Common myeloid progenitor, CD34-positive (primary cell): Measurements from ENCODE around the gene KIRREL3.

Source experiments
- CTCF ChIA-PET: fragments of 350-600 bp; sonication (Branson Sonifier 250); formaldehyde crosslinking; loops from one replicate; lab custom pipeline; 2021; ENCODE audit warnings: antibody characterized with exemption; lab: Charles Lee
- POLR2A ChIA-PET: fragments of 350-600 bp; sonication (Branson Sonifier 250); formaldehyde crosslinking; loops from one replicate; lab custom pipeline; 2021; ENCODE audit warnings: antibody characterized with exemption; lab: Charles Lee
- DNase-seq, 3 donors: peaks; one replicate each; pipeline versions ENCODE4 v3.0.0 to v3.0.0-alpha.2; 2013
- H3K27ac ChIP-seq, 2 experiments: 1 replicate in 1 of 2; 2 replicates in 1 of 2; pipeline ENCODE4 v1.7.0; 2013; ENCODE audit warnings: inconsistent platforms in 2 of 2, low read length in 2 of 2, mild to moderate bottlenecking in 2 of 2, low read depth in 1 of 2, moderate library complexity in 1 of 2; ENCODE audit not compliant: severe bottlenecking in 2 of 2, insufficient read depth in 1 of 2, poor library complexity in 1 of 2
- H3K27me3 ChIP-seq, 5 experiments: replicated peaks in 2 of 5; 1 replicate in 3 of 5; 2 replicates in 2 of 5; pipeline versions ENCODE4 v1.6.1 to v1.7.0; 2013; ENCODE audit warnings: low read length in 4 of 5, mild to moderate bottlenecking in 2 of 5, moderate library complexity in 2 of 5, inconsistent platforms in 1 of 5; ENCODE audit not compliant: insufficient read depth in 5 of 5, control insufficient read depth in 4 of 5
- H3K36me3 ChIP-seq, 4 experiments: 1 replicate in 2 of 4; 2 replicates in 2 of 4; pipeline versions ENCODE4 v1.6.1 to v1.7.0; 2013; ENCODE audit warnings: low read length in 3 of 4, control low read depth in 1 of 4, mild to moderate bottlenecking in 1 of 4; ENCODE audit not compliant: control insufficient read depth in 4 of 4, insufficient read depth in 4 of 4
- H3K4me1 ChIP-seq, 4 experiments: 1 replicate in 3 of 4; 2 replicates in 1 of 4; pipeline versions ENCODE4 v1.6.1 to v1.7.1; 2013; ENCODE audit warnings: low read length in 3 of 4, mild to moderate bottlenecking in 3 of 4, control low read depth in 1 of 4, inconsistent platforms in 1 of 4, moderate library complexity in 1 of 4; ENCODE audit not compliant: control insufficient read depth in 4 of 4, insufficient read depth in 4 of 4; ENCODE audit errors: control extremely low read depth in 1 of 4
- H3K4me3 ChIP-seq, 7 experiments: 1 replicate in 4 of 7; 2 replicates in 3 of 7; pipeline versions ENCODE4 v1.5.1 to v1.7.0; 2013; ENCODE audit warnings: mild to moderate bottlenecking in 7 of 7, low read length in 6 of 7, moderate library complexity in 6 of 7, inconsistent platforms in 2 of 7, low read depth in 2 of 7, control low read depth in 1 of 7; ENCODE audit not compliant: insufficient read depth in 4 of 7, control insufficient read depth in 1 of 7; ENCODE audit errors: extremely low read depth in 1 of 7
- H3K9me3 ChIP-seq, 5 experiments: 1 replicate in 4 of 5; 2 replicates in 1 of 5; pipeline versions ENCODE4 v1.6.1 to v1.7.1; 2013; ENCODE audit warnings: low read length in 4 of 5, mild to moderate bottlenecking in 2 of 5, inconsistent platforms in 1 of 5, low read depth in 1 of 5, moderate library complexity in 1 of 5; ENCODE audit not compliant: control insufficient read depth in 4 of 5, insufficient read depth in 2 of 5; ENCODE audit errors: control extremely low read depth in 1 of 5
- whole genome bisulfite sequencing: methylation state at CpG from one replicate; pipeline ENCODE4 v1.1.5; 2013; ENCODE audit not compliant: insufficient coverage; 5-methylcytosine and 5-hydroxymethylcytosine counted together

The KIRREL3 gene

GRCh38 chr11:126522152-126522551 is 478.4 kb downstream of the KIRREL3 start:
- POLR2A ChIA-PET, result no interaction called here
- H3K27me3 ChIP-seq, result peaks cover 0 to 11% (median 3%) of the 10 kb centered on the region in 5 experiments
- CTCF ChIA-PET, result interaction anchor here (0.6 kb wide), 1 partner anchor 129 kb away, joined by 3 read pairs; no protein-coding TSS in a partner anchor
- H3K4me3 ChIP-seq, result no peak overlapping the region
- no peak for DNase-seq
- no peak overlapping the region for H3K27ac ChIP-seq
- WGBS, result 96% methylated on average over 4 of the region's 4 CpGs
- no peaks in the 10 kb centered on the region for H3K9me3 ChIP-seq
- H3K36me3 ChIP-seq, result no peaks in the 10 kb centered on the region
- no peaks in the 10 kb centered on the region for H3K4me1 ChIP-seq

- no peaks in the 10 kb centered on the region for H3K9me3 ChIP-seq
- no peak overlapping the region for H3K4me3 ChIP-seq
- WGBS, result 100% methylated on average over 9 of the region's 11 CpGs
- ChIA-PET POLR2A (no interaction called here), CTCF (no interaction called here)
- no peaks in the 10 kb centered on the region for H3K36me3 ChIP-seq
- DNase-seq, result no peak
- H3K27me3 ChIP-seq, result peaks cover 0 to 9% (median 0%) of the 10 kb centered on the region in 5 experiments
- H3K4me1 ChIP-seq, result no peaks in the 10 kb centered on the region
- H3K27ac ChIP-seq, result no peak overlapping the region
These were observed 479.4 kb downstream of the KIRREL3 start for GRCh38 chr11:126521196-126521595.

DNA sequence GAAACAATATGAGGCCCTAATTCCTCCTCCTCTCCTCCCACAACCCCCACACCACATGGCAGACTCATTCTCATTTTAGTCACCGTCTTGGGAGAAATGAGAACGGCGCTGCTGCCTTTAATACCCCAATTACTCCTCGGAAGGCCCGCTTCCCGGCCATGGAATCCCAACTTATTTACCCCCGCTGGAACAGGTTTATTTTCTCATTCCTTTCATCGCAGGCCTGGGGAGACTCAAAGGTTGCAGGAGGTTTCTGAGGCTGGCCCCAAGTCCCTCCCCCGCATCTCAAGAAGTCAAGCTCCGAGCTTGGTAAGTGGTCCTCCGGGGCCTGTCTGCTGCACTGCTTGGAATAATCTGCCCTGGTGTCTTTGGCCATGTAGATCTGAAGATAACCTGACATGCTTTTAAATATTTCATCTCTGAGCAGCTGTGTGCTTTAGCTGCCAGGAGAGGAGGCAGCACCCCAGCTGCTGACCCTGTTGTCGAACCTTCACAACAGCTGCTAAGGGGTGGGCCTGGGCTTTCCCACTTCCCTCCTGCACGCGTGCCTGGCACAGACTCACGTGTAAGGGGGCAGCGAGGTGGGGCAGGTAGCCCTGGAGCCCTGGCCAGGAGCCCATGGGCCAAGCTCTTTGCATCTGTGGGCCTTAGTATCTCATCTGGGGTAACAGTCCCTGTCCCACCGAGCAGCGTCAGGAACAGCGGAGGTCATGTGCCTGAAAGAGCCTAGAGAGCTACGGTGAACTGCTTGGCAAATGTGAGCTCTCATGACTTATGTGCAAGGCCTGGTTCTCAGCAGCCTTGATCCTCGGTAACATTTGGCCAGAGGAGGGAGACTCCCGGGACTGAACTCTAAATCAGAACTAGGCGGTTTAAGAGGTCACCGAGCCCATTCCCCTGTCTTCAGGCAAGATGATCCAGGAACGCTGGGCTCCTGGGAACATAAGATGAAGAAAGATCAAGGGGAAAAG is 480.5 kb downstream of the KIRREL3 start:
- Histone ChIP-seq H3K9me3 (no peaks in the 10 kb centered on the region), H3K27me3 (peaks cover 0 to 9% (median 0%) of the 10 kb centered on the region in 5 experiments), H3K4me1 (peaks cover 0 to 2% (median 0%) of the 10 kb centered on the region in 4 experiments), H3K27ac (no peak overlapping the region), H3K4me3 (no peak overlapping the region), H3K36me3 (no peaks in the 10 kb centered on the region)
- no peak for DNase-seq
- 94% methylated on average over 25 of the region's 25 CpGs for WGBS
- CTCF ChIA-PET, result no interaction called here
- POLR2A ChIA-PET, result no interaction called here

GRCh38 chr11:126518972-126519690 is 481.4 kb downstream of the KIRREL3 start:
- no peak overlapping the region for H3K27ac ChIP-seq
- ChIA-PET POLR2A (interaction anchor here (0.6 kb wide), 1 partner anchor 165 kb away, joined by 4 read pairs; no protein-coding TSS in a partner anchor), CTCF (no interaction called here)
- no peaks in the 10 kb centered on the region for H3K36me3 ChIP-seq
- H3K9me3 ChIP-seq, result no peaks in the 10 kb centered on the region
- 97% methylated on average over 7 of the region's 11 CpGs for WGBS
- DNase-seq, result no peak
- peaks cover 0 to 6% (median 0%) of the 10 kb centered on the region in 5 experiments for H3K27me3 ChIP-seq
- H3K4me1 ChIP-seq, result peaks cover 0 to 2% (median 0%) of the 10 kb centered on the region in 4 experiments
- H3K4me3 ChIP-seq, result no peak overlapping the region

- no peak overlapping the region for H3K4me3 ChIP-seq
- peaks cover 0 to 3% (median under 1%) of the 10 kb centered on the region in 5 experiments for H3K27me3 ChIP-seq
- no peaks in the 10 kb centered on the region for H3K9me3 ChIP-seq
- WGBS, result 91% methylated on average over 18 of the region's 20 CpGs
- no peaks in the 10 kb centered on the region for H3K36me3 ChIP-seq
- no peak for DNase-seq
- H3K27ac ChIP-seq, result no peak overlapping the region
- peaks cover 0 to 2% (median 0%) of the 10 kb centered on the region in 4 experiments for H3K4me1 ChIP-seq
- ChIA-PET CTCF (no interaction called here), POLR2A (interaction anchor here (0.6 kb wide), 1 partner anchor 165 kb away, joined by 4 read pairs; no protein-coding TSS in a partner anchor)
These were observed 482.2 kb downstream of the KIRREL3 start for GRCh38 chr11:126518071-126518971.

DNA sequence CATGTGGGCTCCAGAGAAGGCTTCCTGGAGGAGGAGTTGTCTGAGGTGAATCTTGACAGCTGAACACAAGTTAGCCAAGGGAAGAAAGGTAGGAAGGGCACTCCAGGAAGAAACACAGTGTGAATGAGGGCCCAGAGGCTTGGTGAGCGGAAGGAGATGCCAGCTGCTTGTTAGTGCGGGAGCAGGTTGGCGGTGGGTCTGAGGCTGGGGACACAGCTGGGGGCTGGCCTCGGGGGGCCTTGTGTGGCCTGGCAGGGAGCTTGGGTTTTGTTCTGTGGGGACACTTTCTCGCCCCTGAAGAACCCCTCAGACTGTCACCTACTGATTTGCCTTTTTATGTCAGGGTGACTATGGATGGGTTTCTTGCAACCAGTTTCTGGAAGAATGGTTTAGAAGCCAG is 485.1 kb downstream of the KIRREL3 start:
- 97% methylated on average over 3 of the region's 5 CpGs for WGBS
- H3K9me3 ChIP-seq, result no peaks in the 10 kb centered on the region
- ChIA-PET POLR2A (no interaction called here), CTCF (no interaction called here)
- no peak for DNase-seq
- H3K27ac ChIP-seq, result no peak overlapping the region
- no peaks in the 10 kb centered on the region for H3K36me3 ChIP-seq
- H3K27me3 ChIP-seq, result peaks cover 0 to 4% (median 0%) of the 10 kb centered on the region in 5 experiments
- peaks cover 0 to 2% (median 0%) of the 10 kb centered on the region in 4 experiments for H3K4me1 ChIP-seq
- H3K4me3 ChIP-seq, result no peak overlapping the region
